ENCODE data around the gene HIGD2A. TPM values are rescaled to one million over a fixed set of nuclear protein-coding genes. Genes with fewer than 3 reads are reported as not detected.

HIGD2A gene
- polyA plus RNA-seq, 5 donors, result 69.4 to 121 (median 89.8) TPM

DNA sequence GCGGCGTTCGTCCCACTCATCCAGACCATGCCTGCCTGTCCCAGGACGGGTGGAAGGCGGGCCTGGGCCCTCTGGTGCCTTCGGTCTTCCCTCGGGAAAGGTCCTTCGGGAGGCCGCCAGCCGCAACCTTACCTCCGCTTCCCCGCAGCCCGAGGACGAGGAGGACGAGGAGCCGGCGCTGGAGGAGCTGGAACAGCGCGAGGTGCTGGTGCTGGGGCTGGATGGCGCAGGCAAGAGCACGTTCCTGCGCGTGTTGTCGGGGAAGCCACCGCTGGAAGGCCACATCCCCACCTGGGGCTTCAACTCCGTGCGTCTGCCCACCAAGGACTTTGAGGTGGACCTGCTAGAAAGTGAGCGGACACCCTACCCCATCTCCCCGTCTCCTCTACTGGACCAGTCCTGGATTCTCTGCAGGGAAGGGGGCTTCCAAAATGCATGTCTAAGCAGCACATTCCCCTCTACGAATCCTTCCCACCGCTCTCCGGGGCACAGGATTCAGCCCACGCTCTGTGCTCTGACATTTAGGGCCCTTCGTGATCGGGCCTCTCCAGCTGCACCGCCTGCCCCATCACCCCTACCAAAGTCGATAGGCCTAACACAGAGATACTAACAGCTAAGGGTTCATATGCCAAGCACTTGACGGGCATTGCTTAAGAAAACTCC lies 22.2 kb upstream of the HIGD2A start:
- no peak for DNase-seq

DNA sequence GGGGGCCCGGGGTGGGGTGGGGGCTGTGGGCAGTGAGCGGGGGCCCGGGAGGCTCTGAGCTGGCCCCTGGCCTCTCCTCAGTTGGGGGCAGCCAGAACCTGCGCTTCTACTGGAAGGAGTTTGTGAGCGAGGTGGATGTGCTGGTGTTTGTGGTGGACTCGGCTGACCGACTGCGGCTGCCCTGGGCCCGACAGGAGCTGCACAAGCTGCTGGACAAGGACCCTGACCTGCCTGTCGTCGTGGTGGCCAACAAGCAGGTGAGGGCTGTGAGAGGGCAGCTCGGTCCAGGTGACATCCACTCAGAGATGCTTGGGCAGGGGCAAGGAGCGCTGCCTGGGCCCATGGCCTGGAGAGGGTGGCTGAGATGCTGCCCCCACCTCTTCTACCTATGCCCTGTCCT lies 19.8 kb upstream of the HIGD2A start:
- DNase-seq, result no peak

- DNase-seq, result no peak
These were observed 18.4 kb upstream of the HIGD2A start for GRCh38 chr5:176369934-176370711.

- DNase-seq, result no peak
These were observed 16.7 kb upstream of the HIGD2A start for GRCh38 chr5:176371621-176372539.

DNA sequence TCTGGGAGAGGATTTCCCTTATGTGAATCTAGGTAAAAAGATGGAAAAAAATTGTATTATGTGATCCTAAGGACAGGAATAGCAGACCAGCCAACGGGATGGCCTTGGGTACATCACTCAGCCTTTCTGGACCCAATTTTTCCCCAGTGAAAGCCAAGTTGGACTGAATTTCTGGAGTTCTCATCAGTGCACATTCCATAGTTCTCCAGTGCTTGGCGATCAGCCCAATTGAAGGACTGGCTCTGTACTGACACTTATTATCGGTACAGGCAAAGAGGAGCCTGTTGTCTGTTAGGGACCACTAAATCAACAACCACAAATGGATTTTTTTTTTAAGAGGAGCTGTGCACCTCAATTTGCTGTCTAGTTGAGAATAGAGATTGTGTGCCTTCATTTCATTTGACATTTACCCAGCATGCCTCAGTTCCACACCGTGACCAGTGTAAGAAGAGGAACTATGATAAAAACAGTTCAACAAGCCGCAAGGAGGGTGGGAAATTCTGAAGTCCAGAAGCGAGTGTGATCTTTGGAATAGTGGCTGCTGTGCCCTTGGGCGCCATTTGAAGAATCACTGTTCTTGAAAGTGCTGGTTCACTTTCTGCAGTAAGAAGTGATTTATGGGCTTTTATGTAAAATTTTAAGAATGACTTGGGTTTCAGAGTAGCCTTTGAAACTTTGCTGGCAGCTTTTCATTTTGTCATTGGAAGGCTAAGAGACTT lies 15.3 kb upstream of the HIGD2A start:
- DNase-seq, result peak in 1 of 2 donors; percentile 33

DNA sequence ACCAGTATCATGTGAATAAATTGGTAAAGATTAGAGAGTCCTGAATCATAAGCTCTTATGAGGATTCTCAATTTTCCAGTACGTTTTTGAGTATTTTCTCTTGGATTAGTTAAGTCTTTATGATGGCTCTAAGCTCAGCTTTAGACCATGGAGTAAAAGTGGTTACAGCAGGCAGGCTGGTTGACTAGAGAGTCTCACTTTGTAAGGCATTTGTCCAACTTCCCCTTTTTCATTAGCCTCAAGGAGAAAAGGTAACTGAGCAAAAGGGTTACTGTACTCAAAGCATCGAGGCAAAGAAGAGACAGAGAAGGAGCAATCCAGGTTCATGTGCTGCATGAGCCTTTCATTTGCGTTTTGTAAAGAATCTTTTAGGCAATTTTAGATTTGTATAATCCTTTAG lies 8.7 kb upstream of the HIGD2A start:
- DNase-seq, result no peak

- DNase-seq, result no peak
These were observed 7.1 kb upstream of the HIGD2A start for GRCh38 chr5:176381423-176381822.

GRCh38 chr5:176381979-176382378 lies 6.6 kb upstream of the HIGD2A start:
- no peak for DNase-seq

DNA sequence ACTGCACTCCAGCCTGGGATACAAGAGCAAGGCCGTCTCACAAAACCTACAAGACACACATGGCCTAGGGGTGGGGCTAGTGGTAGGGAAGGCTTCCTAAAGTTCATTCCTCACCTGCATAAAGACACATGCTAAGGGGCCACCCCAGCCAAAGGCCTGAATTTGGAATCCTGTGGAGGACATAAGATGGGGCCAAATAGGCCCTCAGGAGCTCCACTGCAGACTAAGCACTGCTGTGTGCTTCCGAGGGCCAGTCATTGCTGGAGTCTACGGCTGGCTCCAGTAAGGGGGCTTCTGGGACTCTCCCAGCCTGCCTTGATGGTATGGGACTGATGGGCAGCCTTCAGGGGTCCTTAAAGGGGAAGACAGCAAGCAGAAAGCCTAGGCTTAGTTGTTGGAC lies 5.8 kb upstream of the HIGD2A start:
- no peak for DNase-seq

GRCh38 chr5:176383248-176383905 lies 5.2 kb upstream of the HIGD2A start:
- no peak for DNase-seq

GRCh38 chr5:176383961-176384360 lies 4.6 kb upstream of the HIGD2A start:
- no peak for DNase-seq

DNA sequence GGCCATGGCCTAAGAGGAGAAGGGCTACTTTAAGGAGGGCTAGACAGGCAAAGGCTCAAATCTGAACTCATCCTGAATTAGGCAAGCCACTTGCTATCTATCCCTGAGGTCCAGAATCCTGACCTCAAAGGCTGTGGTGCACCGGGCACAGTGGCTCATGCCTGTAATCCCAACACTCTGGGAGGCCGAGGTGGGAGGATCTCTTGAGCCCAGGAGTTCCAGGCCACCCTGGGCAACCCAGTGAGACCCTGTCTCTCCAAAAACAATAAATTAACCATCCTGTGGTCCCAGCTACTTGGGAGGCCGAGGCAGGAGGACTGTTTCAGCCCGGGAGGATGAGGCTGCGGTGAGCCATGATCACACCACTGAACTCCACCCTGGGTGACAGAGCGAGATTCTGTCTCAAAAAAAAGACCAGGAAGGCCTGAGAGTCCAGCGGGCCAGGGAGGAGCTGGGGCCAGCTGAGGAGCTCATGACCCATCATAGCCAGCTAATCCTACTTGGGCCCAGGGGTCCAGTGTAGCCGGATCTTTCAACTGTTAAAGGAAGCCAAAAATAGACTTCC lies 4.1 kb upstream of the HIGD2A start:
- DNase-seq, result no peak

DNA sequence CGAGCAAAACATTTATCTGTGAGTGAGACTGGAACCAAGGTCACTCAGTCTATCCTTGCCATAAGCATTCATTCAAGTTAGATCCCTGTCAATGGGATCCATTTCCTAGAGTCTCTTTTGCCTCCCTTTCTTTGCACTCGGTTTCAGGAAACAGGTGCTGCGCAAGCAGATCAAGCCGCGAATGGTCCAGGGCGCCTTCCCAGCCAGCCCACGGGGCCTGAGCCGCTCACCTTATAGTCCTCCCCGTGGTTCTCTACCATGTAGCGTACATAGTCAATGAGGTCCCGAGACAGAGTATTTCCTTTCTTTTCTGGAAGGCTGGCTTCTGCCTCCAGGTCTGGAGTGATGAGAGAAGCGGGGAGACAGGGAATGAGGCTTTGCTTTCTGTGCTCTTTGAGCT lies 3.6 kb upstream of the HIGD2A start:
- no peak for DNase-seq

DNA sequence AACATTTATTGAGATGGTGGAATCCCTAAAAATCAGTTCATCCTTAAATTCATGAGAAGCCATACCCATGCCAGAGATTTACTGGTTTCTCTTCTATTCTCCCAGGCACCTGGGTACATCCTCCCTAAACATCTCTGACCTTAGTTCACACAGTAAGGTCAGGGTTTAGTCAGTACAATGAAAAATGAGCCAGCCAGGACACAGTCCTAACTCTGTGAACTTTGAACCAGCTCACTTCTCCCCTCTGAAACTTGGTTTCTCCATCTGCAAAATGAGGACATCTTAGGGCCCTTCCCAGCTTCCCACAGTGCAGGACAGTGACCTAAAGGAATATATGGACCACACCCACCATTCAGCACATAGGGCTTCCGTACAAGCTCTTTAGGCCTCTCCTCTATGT lies 2.1 kb upstream of the HIGD2A start:
- no peak for DNase-seq

GRCh38 chr5:176387384-176387925 lies 1.1 kb upstream of the HIGD2A start:
- no peak for DNase-seq

DNA sequence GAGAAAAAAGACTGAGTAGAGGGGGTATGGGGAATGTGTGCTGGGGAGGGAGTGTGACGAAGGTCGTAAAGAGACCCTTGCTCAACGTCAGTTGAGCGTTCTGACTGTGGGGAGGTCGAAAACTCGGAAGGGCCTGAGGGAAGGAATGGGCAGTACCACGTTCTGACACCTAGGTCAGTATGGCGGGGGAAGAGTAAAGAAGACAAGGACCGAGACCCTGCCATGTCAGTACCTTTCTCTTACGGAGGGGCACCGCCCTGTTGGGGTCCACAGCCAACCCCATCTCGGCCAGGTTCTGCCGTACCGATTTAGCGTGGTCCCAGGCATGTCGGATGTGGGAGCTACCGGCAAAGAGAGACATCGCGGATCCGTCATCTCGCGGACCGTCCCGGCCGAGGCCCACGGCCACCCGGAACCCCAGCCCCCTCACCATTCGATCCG lies 528 bp upstream of the HIGD2A start:
- DNase-seq, result no peak

GRCh38 chr5:176389135-176390123 lies 878 bp downstream of the HIGD2A start:
- no peak for DNase-seq

DNA sequence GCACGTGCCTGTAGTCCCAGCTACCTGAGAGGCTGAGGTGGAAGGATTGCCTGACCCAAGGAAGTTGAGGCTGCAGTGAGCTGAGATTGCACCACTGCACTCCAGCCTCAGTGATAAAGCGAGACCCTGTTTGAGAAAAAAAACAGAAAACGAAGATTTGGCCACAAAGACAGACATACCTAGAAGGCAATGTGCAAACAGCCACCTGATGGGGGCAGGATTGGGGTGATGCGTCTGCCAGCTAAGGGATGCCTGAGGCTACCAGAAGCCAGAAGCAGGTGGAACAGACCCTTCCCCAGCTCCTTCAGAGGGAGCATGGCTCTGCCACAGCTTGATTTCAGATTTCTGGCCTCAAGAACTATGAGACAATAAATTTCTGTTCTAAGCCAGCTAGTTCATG lies 2.9 kb downstream of the HIGD2A start:
- no peak for DNase-seq

- no peak for DNase-seq
These were observed 3.4 kb downstream of the HIGD2A start for GRCh38 chr5:176391999-176392398.

Data from right lung (tissue), 5 donors.